ENCODE data around the gene TM4SF4. TPM values are rescaled to one million over a fixed set of nuclear protein-coding genes. Genes with fewer than 3 reads are reported as not detected.
A peak's percentile ranks its signal among the peaks of the same experiment; 100 is the strongest.

TM4SF4 gene
- total RNA-seq, 4 donors from 2014 or later, result 0.32 TPM; not detected in 3

- Histone ChIP-seq H3K27ac (peak overlapping the region; percentile 11), H3K27me3 (no peaks in the 10 kb centered on the region), H3K4me3 (peak overlapping the region; percentile 20), H3K36me3 (no peaks in the 10 kb centered on the region), H3K9me3 (no peaks in the 10 kb centered on the region), H3K4me1 (peaks cover 53% of the 10 kb centered on the region)
- WGBS, result 47% methylated on average over 8 of the region's 8 CpGs
- no peak for DNase-seq (ENCODE audit: low spot score in 2 of 2)
- TF ChIP-seq CTCF (IDR thresholded peaks at IDR 0.05) (no peak), POLR2AphosphoS5 (IDR thresholded peaks at IDR 0.05) (no peak), POLR2A (IDR thresholded peaks at IDR 0.05) (no peak), EP300 (IDR thresholded peaks at IDR 0.05) (no peak)
Observed at GRCh38 chr3:149532489-149533180, 58.1 kb downstream of the TM4SF4 start.

GRCh38 chr3:149534082-149534481, 59.6 kb downstream of the TM4SF4 start:
- H3K4me1 ChIP-seq, result peaks cover 41% of the 10 kb centered on the region
- H3K4me3 ChIP-seq, result no peak overlapping the region
- H3K27me3 ChIP-seq, result no peaks in the 10 kb centered on the region
- TF ChIP-seq CTCF (IDR thresholded peaks at IDR 0.05), result no peak
- TF ChIP-seq POLR2A (IDR thresholded peaks at IDR 0.05), result no peak
- TF ChIP-seq POLR2AphosphoS5 (IDR thresholded peaks at IDR 0.05), result no peak
- no peak for TF ChIP-seq EP300 (IDR thresholded peaks at IDR 0.05)
- no peak for DNase-seq (ENCODE audit: low spot score in 2 of 2)
- no peaks in the 10 kb centered on the region for H3K9me3 ChIP-seq
- no peaks in the 10 kb centered on the region for H3K36me3 ChIP-seq
- H3K27ac ChIP-seq, result peak overlapping the region; percentile 51
- 94% methylated on average over 4 of the region's 4 CpGs for WGBS

- peak overlapping the region; percentile 51 for H3K27ac ChIP-seq
- 21% methylated on average over 3 of the region's 3 CpGs for WGBS
- H3K36me3 ChIP-seq, result no peaks in the 10 kb centered on the region
- DNase-seq (ENCODE audit: low spot score in 2 of 2), result no peak
- no peak for TF ChIP-seq POLR2AphosphoS5 (IDR thresholded peaks at IDR 0.05)
- no peaks in the 10 kb centered on the region for H3K9me3 ChIP-seq
- peaks cover 42% of the 10 kb centered on the region for H3K4me1 ChIP-seq
- peak overlapping the region; percentile 17 for H3K4me3 ChIP-seq
- no peaks in the 10 kb centered on the region for H3K27me3 ChIP-seq
Observed at GRCh38 chr3:149534671-149535332, 60.3 kb downstream of the TM4SF4 start.

- H3K9me3 ChIP-seq, result no peaks in the 10 kb centered on the region
- TF ChIP-seq POLR2A (IDR thresholded peaks at IDR 0.05) (no peak), EP300 (IDR thresholded peaks at IDR 0.05) (no peak), CTCF (IDR thresholded peaks at IDR 0.05) (no peak), POLR2AphosphoS5 (IDR thresholded peaks at IDR 0.05) (no peak)
- no peaks in the 10 kb centered on the region for H3K36me3 ChIP-seq
- no peaks in the 10 kb centered on the region for H3K27me3 ChIP-seq
- no peak for DNase-seq (ENCODE audit: low spot score in 2 of 2)
- peak overlapping the region; percentile 51 for H3K27ac ChIP-seq
- peak overlapping the region; percentile 17 for H3K4me3 ChIP-seq
- WGBS, result 18% methylated on average over 8 of the region's 8 CpGs
- peaks cover 47% of the 10 kb centered on the region for H3K4me1 ChIP-seq
Observed at GRCh38 chr3:149535333-149535685, 60.8 kb downstream of the TM4SF4 start.

- peak in 1 of 2 donors; percentile 71 for DNase-seq (ENCODE audit: low spot score in 2 of 2)
- Histone ChIP-seq H3K9me3 (no peaks in the 10 kb centered on the region), H3K4me1 (peaks cover 47% of the 10 kb centered on the region), H3K4me3 (no peak overlapping the region), H3K36me3 (peaks cover 4% of the 10 kb centered on the region), H3K27ac (peak overlapping the region; percentile 51), H3K27me3 (no peaks in the 10 kb centered on the region)
- 38% methylated on average over 11 of the region's 11 CpGs for WGBS
- no peak for TF ChIP-seq CTCF (IDR thresholded peaks at IDR 0.05)
- TF ChIP-seq POLR2A (IDR thresholded peaks at IDR 0.05), result no peak
- no peak for TF ChIP-seq EP300 (IDR thresholded peaks at IDR 0.05)
- no peak for TF ChIP-seq POLR2AphosphoS5 (IDR thresholded peaks at IDR 0.05)
Observed at GRCh38 chr3:149536429-149536828, 61.9 kb downstream of the TM4SF4 start.

Data from suprapubic skin (tissue), 4 donors.